ENCODE measurements around the gene EVPLL.
"Not testable (repeated sequence)": the region's sequence is repeated elsewhere in the genome, so short reads cannot be mapped to it uniquely, and the experiment has no call there.

Gene EVPLL

DNA sequence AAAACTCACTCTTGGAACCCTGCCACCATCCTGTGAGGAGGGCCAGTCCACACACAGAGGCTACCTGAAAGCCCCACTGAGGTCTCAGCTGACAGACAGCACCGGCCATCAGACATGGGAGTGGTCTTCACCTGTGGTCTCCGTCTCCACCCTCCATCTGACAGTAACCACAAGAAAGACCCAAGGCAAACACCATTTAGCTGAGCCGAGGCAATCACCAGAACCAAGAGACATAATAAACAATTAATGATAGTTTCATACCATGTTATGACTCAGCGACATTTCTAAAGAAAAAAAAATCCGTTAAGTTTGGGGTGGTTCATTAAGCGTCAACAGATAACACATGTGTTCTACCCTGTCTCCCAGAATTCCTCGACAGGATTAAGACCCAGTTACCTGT lies 6.1 kb upstream of the EVPLL start:
- Histone ChIP-seq H3K9ac (ENCODE audit: insufficient read length) (no peak overlapping the region), H3K4me3 (no peak overlapping the region), H3K9me3 (ENCODE audit: low read depth, low read length) (no peaks in the 10 kb centered on the region), H3K27ac (no peak overlapping the region), H3K36me3 (ENCODE audit: insufficient read depth, low read length) (no peaks in the 10 kb centered on the region)
- TF ChIP-seq POLR2AphosphoS5 (IDR thresholded peaks at IDR 0.05; ENCODE audit: borderline replicate concordance, low read depth, low read length) (no peak), EZH2 (IDR thresholded peaks at IDR 0.05) (no peak)
- no peak for DNase-seq (ENCODE audit: low read depth, low spot score)

DNA sequence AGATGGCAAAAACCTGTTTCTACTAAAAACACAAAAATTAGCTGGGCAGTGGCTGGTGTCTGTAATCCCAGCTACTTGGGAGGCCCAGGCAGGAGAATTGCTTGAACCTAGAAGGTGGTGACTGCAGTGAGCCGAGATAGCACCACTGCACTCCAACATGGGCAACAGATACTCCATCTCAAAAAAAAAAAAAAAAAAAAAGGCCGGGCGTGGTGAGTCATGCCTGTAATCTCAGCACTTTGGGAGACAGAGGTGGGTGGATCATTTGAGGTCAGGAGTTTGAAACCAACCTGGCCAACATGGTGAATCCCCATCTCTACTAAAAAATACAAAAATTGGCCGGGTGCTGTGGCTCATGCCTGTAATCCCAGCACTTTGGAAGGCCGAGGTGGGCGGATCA lies 4.4 kb upstream of the EVPLL start:
- not testable (repeated sequence) for H3K9ac ChIP-seq (ENCODE audit: insufficient read length); H3K27ac ChIP-seq; H3K4me3 ChIP-seq; DNase-seq (ENCODE audit: low read depth, low spot score); H3K9me3 ChIP-seq (ENCODE audit: low read depth, low read length); H3K36me3 ChIP-seq (ENCODE audit: insufficient read depth, low read length)

DNA sequence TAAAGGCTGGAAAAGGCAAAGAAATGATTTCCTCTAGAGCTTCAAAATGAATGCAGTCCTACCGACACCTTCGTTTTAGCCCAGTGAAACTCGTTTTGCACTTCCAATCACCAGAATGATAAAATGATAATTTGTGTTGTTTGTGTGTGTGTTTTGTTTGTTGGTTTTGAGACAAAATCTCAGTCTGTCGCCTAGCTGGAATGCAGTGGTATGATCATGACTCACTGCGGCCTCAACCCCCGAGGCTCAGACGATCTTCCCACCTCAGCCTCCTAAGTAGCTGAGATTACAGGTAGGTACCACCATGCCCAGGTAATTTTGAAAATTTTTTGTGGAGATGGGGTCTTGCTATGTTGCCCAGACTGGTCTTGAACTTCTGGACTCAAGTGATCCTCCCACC lies 3.4 kb upstream of the EVPLL start:
- Histone ChIP-seq H3K27ac (no peak overlapping the region), H3K4me3 (no peak overlapping the region), H3K9me3 (ENCODE audit: low read depth, low read length) (no peaks in the 10 kb centered on the region), H3K36me3 (ENCODE audit: insufficient read depth, low read length) (no peaks in the 10 kb centered on the region), H3K9ac (ENCODE audit: insufficient read length) (no peak overlapping the region)
- TF ChIP-seq FOXP2 (optimal IDR thresholded peaks at IDR 0.05; ENCODE audit: control extremely low read depth, extremely low read length, insufficient read depth) (no peak), EZH2 (IDR thresholded peaks at IDR 0.05) (no peak), POLR2AphosphoS5 (IDR thresholded peaks at IDR 0.05; ENCODE audit: borderline replicate concordance, low read depth, low read length) (no peak)
- no peak for DNase-seq (ENCODE audit: low read depth, low spot score)

DNA sequence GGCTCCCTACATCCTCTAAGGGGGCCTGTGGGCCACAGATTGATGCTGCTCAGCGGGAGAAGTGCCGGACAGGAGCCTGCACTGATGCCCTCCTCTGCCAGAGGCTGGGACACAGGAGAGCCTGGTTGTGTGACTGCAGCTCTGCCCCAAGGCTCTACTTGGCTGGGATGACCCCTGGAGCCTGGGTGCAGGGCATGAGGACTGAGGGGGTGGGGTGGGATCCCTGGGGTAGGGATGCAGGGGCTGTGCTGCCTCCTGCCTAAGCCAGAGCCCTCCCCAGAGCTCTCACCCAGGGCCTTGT lies 577 bp downstream of the EVPLL start:
- no peak overlapping the region for H3K9ac ChIP-seq (ENCODE audit: insufficient read length)
- no peak overlapping the region for H3K4me3 ChIP-seq
- H3K27ac ChIP-seq: no peak overlapping the region
- H3K9me3 ChIP-seq (ENCODE audit: low read depth, low read length): no peaks in the 10 kb centered on the region
- no peak for TF ChIP-seq POLR2AphosphoS5 (IDR thresholded peaks at IDR 0.05; ENCODE audit: borderline replicate concordance, low read depth, low read length)
- no peak for TF ChIP-seq EZH2 (IDR thresholded peaks at IDR 0.05)
- TF ChIP-seq FOXP2 (optimal IDR thresholded peaks at IDR 0.05; ENCODE audit: control extremely low read depth, extremely low read length, insufficient read depth): no peak
- no peaks in the 10 kb centered on the region for H3K36me3 ChIP-seq (ENCODE audit: insufficient read depth, low read length)
- no peak for DNase-seq (ENCODE audit: low read depth, low spot score)

DNA sequence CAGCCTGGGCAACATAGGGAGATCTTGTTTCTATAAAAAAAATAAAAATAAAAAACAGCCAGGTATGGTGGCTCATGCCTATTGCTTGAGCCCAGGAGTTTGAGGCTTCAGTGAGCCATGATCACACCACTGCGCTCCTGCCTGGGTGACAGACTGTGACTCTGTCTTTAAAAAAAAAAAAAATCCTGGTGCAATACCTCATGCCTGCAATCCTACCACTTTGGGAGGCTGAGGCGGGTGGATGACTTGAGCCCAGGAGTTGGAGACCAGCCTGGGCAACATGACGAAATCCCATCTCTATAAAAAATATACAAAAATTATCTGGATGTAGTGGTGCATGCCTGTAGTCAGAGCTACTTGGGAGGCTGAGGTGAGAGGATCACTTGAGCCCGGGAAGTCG lies 1.0 kb downstream of the EVPLL start:
- H3K36me3 ChIP-seq (ENCODE audit: insufficient read depth, low read length); H3K9ac ChIP-seq (ENCODE audit: insufficient read length); H3K27ac ChIP-seq; DNase-seq (ENCODE audit: low read depth, low spot score); H3K4me3 ChIP-seq; H3K9me3 ChIP-seq (ENCODE audit: low read depth, low read length): not testable (repeated sequence)

DNA sequence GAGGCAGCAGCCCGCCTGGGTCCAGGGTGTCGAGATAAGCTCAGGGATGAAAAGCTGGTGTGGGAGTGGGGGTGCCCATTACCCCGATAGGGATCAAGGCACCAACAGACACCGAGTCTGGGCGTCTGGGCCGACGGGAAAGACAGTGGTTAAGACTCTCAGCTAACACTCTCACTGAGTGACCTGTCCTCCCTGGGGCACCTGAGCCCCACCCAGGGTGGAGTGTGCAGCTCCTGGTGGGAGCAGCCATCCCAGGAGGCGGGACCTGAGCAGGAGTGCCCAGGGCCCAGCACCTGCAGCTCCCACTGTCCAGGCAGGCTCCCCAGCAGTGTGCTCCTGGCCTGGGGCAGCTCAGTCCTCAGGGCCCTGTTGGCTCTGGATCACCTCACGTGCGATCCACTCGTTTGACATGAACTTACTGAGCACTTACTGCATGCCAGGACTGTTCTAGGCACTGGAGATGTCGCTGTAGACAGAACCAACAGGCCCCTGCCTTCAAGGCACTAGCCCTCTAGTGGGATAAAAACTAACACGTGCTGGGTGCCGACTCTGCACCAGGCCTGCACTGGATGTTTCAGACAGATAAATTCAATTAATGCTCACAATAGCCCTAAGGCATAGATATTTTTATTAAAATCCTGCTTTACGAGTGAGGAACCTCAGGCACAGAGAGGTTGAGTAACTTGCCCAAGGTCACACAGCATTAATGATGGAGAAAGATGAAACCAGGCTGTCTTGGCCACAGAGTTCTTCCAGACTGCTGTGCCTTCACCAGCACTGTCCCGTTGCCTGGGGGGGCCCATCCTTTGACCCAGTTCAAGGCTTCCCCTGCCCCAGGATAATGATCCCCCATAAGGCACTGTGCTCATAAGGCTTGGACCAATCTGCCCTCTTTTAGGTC lies 1.9 kb downstream of the EVPLL start:
- Histone ChIP-seq H3K4me3 (no peak overlapping the region), H3K9me3 (ENCODE audit: low read depth, low read length) (no peaks in the 10 kb centered on the region), H3K36me3 (ENCODE audit: insufficient read depth, low read length) (no peaks in the 10 kb centered on the region), H3K9ac (ENCODE audit: insufficient read length) (no peak overlapping the region), H3K27ac (no peak overlapping the region)
- TF ChIP-seq FOXP2 (optimal IDR thresholded peaks at IDR 0.05; ENCODE audit: control extremely low read depth, extremely low read length, insufficient read depth): no peak
- no peak for TF ChIP-seq EZH2 (IDR thresholded peaks at IDR 0.05)
- no peak for TF ChIP-seq POLR2AphosphoS5 (IDR thresholded peaks at IDR 0.05; ENCODE audit: borderline replicate concordance, low read depth, low read length)
- no peak for DNase-seq (ENCODE audit: low read depth, low spot score)

DNA sequence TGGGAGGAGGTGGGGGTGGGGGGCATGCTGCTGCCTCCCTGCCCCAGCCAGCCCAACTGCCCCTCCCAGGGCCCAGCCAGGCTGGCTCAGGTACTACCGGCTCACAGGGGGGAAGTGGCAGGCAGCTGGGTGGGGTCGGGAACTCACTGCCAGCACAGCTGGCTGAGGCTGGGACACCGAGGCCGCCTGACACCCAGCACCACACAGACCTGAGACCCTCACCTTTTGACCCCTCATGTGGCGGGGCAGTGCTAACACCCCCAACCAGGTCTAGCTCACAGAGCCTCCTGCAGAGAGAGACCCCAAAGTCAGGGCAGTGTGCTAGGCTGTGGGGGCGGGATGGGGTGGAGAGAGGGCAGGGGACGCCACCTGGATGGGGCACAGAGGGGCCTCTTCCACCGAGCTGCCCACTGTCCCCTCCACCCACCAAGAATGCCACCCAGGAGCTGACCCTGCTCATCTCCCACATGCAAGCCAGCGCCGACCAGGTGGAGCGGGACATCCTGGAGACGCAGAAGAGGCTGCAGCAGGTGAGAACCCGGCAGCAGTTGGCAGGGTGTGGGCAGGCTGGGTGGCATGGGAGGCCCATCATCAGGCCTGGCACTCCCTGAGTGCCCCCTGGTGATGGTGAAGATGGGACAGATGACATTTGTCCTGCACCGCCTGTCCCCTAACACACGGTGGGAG lies 3.0 kb downstream of the EVPLL start:
- no peaks in the 10 kb centered on the region for H3K36me3 ChIP-seq (ENCODE audit: insufficient read depth, low read length)
- no peak overlapping the region for H3K9ac ChIP-seq (ENCODE audit: insufficient read length)
- H3K9me3 ChIP-seq (ENCODE audit: low read depth, low read length): no peaks in the 10 kb centered on the region
- H3K27ac ChIP-seq: no peak overlapping the region
- DNase-seq (ENCODE audit: low read depth, low spot score): no peak
- H3K4me3 ChIP-seq: no peak overlapping the region
- TF ChIP-seq FOXP2 (optimal IDR thresholded peaks at IDR 0.05; ENCODE audit: control extremely low read depth, extremely low read length, insufficient read depth) (no peak), EZH2 (IDR thresholded peaks at IDR 0.05) (no peak), POLR2AphosphoS5 (IDR thresholded peaks at IDR 0.05; ENCODE audit: borderline replicate concordance, low read depth, low read length) (no peak)

DNA sequence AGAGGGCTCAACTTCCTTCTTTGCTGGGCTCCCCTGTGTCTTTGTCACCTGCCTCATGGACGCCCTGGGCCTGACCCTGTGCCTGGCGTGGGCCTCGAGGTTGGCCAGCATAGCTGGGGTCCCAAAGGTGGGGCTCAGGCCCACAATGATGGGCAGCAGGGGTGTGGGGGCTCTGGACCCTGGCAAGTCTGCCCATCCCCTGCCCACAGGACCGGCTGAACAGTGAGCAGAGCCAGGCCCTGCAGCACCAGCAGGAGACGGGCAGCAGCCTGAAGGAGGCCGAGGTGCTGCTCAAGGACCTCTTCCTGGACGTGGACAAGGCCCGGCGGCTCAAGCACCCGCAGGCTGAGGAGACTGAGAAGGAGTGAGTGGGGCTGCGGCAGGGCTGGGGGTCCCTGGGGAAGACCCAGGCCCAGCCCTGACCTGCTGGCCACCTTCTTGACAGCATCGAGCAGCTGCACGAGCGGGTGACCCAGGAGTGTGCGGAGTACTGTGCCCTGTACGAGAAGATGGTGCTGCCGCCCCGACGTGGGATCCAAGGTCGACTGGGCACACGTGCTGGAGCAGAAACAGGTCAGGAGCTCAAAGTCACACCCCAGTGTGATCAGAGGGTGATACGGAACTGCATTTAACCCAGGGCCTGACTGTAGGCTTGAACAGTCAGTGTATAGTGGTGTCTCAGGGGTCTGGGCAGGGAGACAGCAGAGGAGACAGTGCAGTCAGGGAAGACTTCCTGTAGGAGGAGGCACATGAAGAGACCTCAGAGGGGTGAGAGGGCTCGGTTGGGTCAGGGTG lies 3.8 kb downstream of the EVPLL start:
- Histone ChIP-seq H3K9me3 (ENCODE audit: low read depth, low read length) (no peaks in the 10 kb centered on the region), H3K36me3 (ENCODE audit: insufficient read depth, low read length) (no peaks in the 10 kb centered on the region), H3K4me3 (no peak overlapping the region), H3K27ac (no peak overlapping the region), H3K9ac (ENCODE audit: insufficient read length) (no peak overlapping the region)
- no peak for DNase-seq (ENCODE audit: low read depth, low spot score)
- TF ChIP-seq FOXP2 (optimal IDR thresholded peaks at IDR 0.05; ENCODE audit: control extremely low read depth, extremely low read length, insufficient read depth) (no peak), EZH2 (IDR thresholded peaks at IDR 0.05) (no peak)

DNA sequence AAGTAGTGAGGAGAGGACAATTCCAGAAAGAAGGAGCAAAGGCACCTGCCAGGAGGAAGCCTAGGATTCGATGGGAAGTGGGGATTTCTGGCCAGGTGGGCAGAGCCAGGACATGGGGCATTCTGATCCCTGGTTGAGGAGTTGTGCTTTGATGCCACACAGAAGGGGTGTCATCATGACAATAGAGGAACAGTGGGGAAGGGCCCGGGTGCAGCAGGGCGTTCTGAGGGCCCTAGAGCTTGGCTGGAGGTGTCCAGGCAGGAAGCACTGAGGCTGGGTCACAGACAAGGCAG lies 4.3 kb downstream of the EVPLL start:
- H3K9ac ChIP-seq (ENCODE audit: insufficient read length): no peak overlapping the region

More for the DNA sequence above, 4.3 kb downstream of the EVPLL start:
- Histone ChIP-seq H3K4me3 (no peak overlapping the region), H3K9me3 (ENCODE audit: low read depth, low read length) (no peaks in the 10 kb centered on the region), H3K27ac (no peak overlapping the region), H3K36me3 (ENCODE audit: insufficient read depth, low read length) (no peaks in the 10 kb centered on the region)
- no peak for TF ChIP-seq EZH2 (IDR thresholded peaks at IDR 0.05)
- no peak for TF ChIP-seq FOXP2 (optimal IDR thresholded peaks at IDR 0.05; ENCODE audit: control extremely low read depth, extremely low read length, insufficient read depth)
- TF ChIP-seq POLR2AphosphoS5 (IDR thresholded peaks at IDR 0.05; ENCODE audit: borderline replicate concordance, low read depth, low read length): no peak
- DNase-seq (ENCODE audit: low read depth, low spot score): no peak
